ENCODE data around the gene RABEP1.

Gene RABEP1

GRCh38 chr17:5344914-5345313 is 62.8 kb downstream of the RABEP1 start:
- DNase-seq (ENCODE audit: low read depth), result no peak

GRCh38 chr17:5352681-5353289 is 70.7 kb downstream of the RABEP1 start:
- TF ChIP-seq, protein P1, sequence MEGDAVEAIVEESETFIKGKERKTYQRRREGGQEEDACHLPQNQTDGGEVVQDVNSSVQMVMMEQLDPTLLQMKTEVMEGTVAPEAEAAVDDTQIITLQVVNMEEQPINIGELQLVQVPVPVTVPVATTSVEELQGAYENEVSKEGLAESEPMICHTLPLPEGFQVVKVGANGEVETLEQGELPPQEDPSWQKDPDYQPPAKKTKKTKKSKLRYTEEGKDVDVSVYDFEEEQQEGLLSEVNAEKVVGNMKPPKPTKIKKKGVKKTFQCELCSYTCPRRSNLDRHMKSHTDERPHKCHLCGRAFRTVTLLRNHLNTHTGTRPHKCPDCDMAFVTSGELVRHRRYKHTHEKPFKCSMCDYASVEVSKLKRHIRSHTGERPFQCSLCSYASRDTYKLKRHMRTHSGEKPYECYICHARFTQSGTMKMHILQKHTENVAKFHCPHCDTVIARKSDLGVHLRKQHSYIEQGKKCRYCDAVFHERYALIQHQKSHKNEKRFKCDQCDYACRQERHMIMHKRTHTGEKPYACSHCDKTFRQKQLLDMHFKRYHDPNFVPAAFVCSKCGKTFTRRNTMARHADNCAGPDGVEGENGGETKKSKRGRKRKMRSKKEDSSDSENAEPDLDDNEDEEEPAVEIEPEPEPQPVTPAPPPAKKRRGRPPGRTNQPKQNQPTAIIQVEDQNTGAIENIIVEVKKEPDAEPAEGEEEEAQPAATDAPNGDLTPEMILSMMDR (conservative IDR thresholded peaks at IDR 0.05; ENCODE audit: low read depth, low read length), result no peak
- H3K4me3 ChIP-seq (ENCODE audit: low read length), result no peak overlapping the region
- no peak for DNase-seq (ENCODE audit: low read depth)

More at GRCh38 chr17:5344914-5345313, 62.8 kb downstream of the RABEP1 start:
- no peak overlapping the region for H3K4me3 ChIP-seq (ENCODE audit: low read length)
- TF ChIP-seq, protein P1 (conservative IDR thresholded peaks at IDR 0.05; ENCODE audit: low read depth, low read length), result no peak

- TF ChIP-seq, protein P1 (conservative IDR thresholded peaks at IDR 0.05; ENCODE audit: low read depth, low read length), result no peak
- H3K4me3 ChIP-seq (ENCODE audit: low read length), result no peak overlapping the region
- DNase-seq (ENCODE audit: low read depth), result no peak
Observed at GRCh38 chr17:5354310-5354709, 72.2 kb downstream of the RABEP1 start.

GRCh38 chr17:5354886-5355415 is 72.9 kb downstream of the RABEP1 start:
- H3K4me3 ChIP-seq (ENCODE audit: low read length), result no peak overlapping the region
- DNase-seq (ENCODE audit: low read depth), result no peak
- TF ChIP-seq, protein P1 (conservative IDR thresholded peaks at IDR 0.05; ENCODE audit: low read depth, low read length), result no peak

- no peak overlapping the region for H3K4me3 ChIP-seq (ENCODE audit: low read length)
- DNase-seq (ENCODE audit: low read depth), result no peak
- TF ChIP-seq, protein P1 (conservative IDR thresholded peaks at IDR 0.05; ENCODE audit: low read depth, low read length), result no peak
Observed at GRCh38 chr17:5355421-5356129, 73.5 kb downstream of the RABEP1 start.

- H3K4me3 ChIP-seq (ENCODE audit: low read length), result no peak overlapping the region
- no peak for DNase-seq (ENCODE audit: low read depth)
- TF ChIP-seq, protein P1 (conservative IDR thresholded peaks at IDR 0.05; ENCODE audit: low read depth, low read length), result no peak
Observed at GRCh38 chr17:5361426-5361825, 79.3 kb downstream of the RABEP1 start.

Measured in retinal pigment epithelial cell (primary cell).